HCT116 (cell line): ENCODE results near the gene GGA2. TPM values are rescaled to one million over a fixed set of nuclear protein-coding genes. Genes with fewer than 3 reads are reported as not detected.

Experiments
- ATAC-seq: fragments of 200-7000 bp; cut with Tn5 transposase; 2 replicates; pipeline ENCODE4 v1.9.1; 2020; ENCODE audit warnings: mild to moderate bottlenecking, moderate library complexity
- BruUV-seq: library from RNA; stranded (reverse); fragments of 400-500 nt; replicated peaks from 2 replicates; lab custom pipeline; 2021; lab: Mats Ljungman, UMichigan
- CTCF ChIA-PET: fragments of 300-600 bp; sonication (Branson Sonifier 250); formaldehyde crosslinking; loops from one replicate; lab custom pipeline; 2021; ENCODE audit warnings: antibody characterized with exemption; lab: Charles Lee
- POLR2A ChIA-PET: fragments of 300-600, 350-600 bp; sonication (Branson Sonifier 250); formaldehyde crosslinking; loops from one replicate; lab custom pipeline; 2021; ENCODE audit warnings: antibody characterized with exemption; lab: Charles Lee
- RAD21 ChIA-PET, 2 experiments: fragments of 300-600 bp; sonication (Branson Sonifier 250); formaldehyde crosslinking; loops; one replicate each; lab custom pipeline; 2023; ENCODE audit warnings: low total read pairs in 2 of 2; ENCODE audit not compliant: uncharacterized antibody in 2 of 2, unreplicated experiment in 2 of 2, low non-redundant PET in 1 of 2; lab: Charles Lee
- DNase-seq: peaks from one replicate; pipeline ENCODE4 v3.0.0-alpha.2; 2010; ENCODE audit warnings: low read depth, low spot score
- H2AFZ ChIP-seq: fragments of 200-600 bp; shearing (Covaris generic), sonication (generic); 2 replicates; pipeline ENCODE4 v1.6.1; 2017; ENCODE audit warnings: low read depth, mixed run types, mixed read lengths, antibody characterized with exemption, low read length; ENCODE audit not compliant: poor library complexity, severe bottlenecking
- H3K27ac ChIP-seq: 2 replicates; pipeline ENCODE4 v1.5.1; 2012; ENCODE audit warnings: low read depth, low read length
- H3K27me3 ChIP-seq: fragments of 200-600 bp; sonication (generic); 2 replicates; pipeline ENCODE4 v1.6.1; 2016; ENCODE audit warnings: mixed run types, low read length, mixed read lengths; ENCODE audit not compliant: insufficient read depth
- H3K36me3 ChIP-seq, 2 experiments: fragments of 200-500 bp in 1 of 2; fragments of 200-600 bp in 1 of 2; sonication (Bioruptor generic) in 1 of 2; sonication (generic) in 1 of 2; 2 replicates each; pipeline versions ENCODE4 v1.5.1 to v1.6.1; 2014 to 2016; ENCODE audit warnings: low read length in 2 of 2, inconsistent platforms in 1 of 2, mixed read lengths in 1 of 2, mixed run types in 1 of 2; ENCODE audit not compliant: insufficient read depth in 2 of 2, control insufficient read depth in 1 of 2
- H3K4me1 ChIP-seq, 2 experiments: fragments of 200-600 bp in 1 of 2; sonication (generic) in 1 of 2; 2 replicates each; pipeline versions ENCODE4 v1.5.1 to v1.6.1; 2012 to 2017; ENCODE audit warnings: low read length in 2 of 2, inconsistent platforms in 1 of 2, mild to moderate bottlenecking in 1 of 2, mixed read lengths in 1 of 2, mixed run types in 1 of 2, moderate library complexity in 1 of 2; ENCODE audit not compliant: insufficient read depth in 2 of 2, control insufficient read depth in 1 of 2
- H3K4me2 ChIP-seq: fragments of 200-600 bp; sonication (generic); 2 replicates; pipeline ENCODE4 v1.6.1; 2017; ENCODE audit warnings: mixed run types, low read length, mixed read lengths
- H3K4me3 ChIP-seq, 2 experiments: fragments of 200-600 bp in 1 of 2; sonication (generic) in 1 of 2; replicated peaks in 1 of 2; 2 replicates each; pipeline ENCODE4 v1.5.1; 2011 to 2016; ENCODE audit warnings: low read length in 2 of 2, control low read depth in 1 of 2, low read depth in 1 of 2, mild to moderate bottlenecking in 1 of 2, mixed read lengths in 1 of 2, mixed run types in 1 of 2
- H3K79me2 ChIP-seq: fragments of 200-600 bp; sonication (generic); 2 replicates; pipeline ENCODE4 v1.6.1; 2017; ENCODE audit warnings: mild to moderate bottlenecking, mixed run types, low read length, moderate library complexity, mixed read lengths; ENCODE audit not compliant: insufficient read depth
- H3K9ac ChIP-seq: fragments of 200-600 bp; sonication (generic); 2 replicates; pipeline ENCODE4 v1.6.1; 2016; ENCODE audit warnings: low read length, mixed read lengths
- H3K9me2 ChIP-seq: fragments of 200-600 bp; sonication (generic), shearing (Covaris generic); 2 replicates; pipeline ENCODE4 v1.6.1; 2017; ENCODE audit warnings: mixed run types, mild to moderate bottlenecking, moderate library complexity; ENCODE audit not compliant: insufficient read depth
- H3K9me3 ChIP-seq, 2 experiments: fragments of 200-500 bp in 1 of 2; fragments of 200-600 bp in 1 of 2; sonication (Bioruptor generic) in 1 of 2; sonication (generic) in 1 of 2; 2 replicates each; pipeline ENCODE4 v1.6.1; 2014 to 2017; ENCODE audit warnings: low read length in 2 of 2, mixed read lengths in 2 of 2, inconsistent platforms in 1 of 2, low read depth in 1 of 2, mild to moderate bottlenecking in 1 of 2, mixed run types in 1 of 2, moderate library complexity in 1 of 2; ENCODE audit not compliant: control insufficient read depth in 1 of 2, insufficient read depth in 1 of 2
- H4K20me1 ChIP-seq: fragments of 200-600 bp; sonication (generic), shearing (Covaris generic); 2 replicates; pipeline ENCODE4 v1.6.1; 2017; ENCODE audit warnings: mixed run types, mild to moderate bottlenecking, moderate library complexity; ENCODE audit not compliant: insufficient read depth
- EZH2 ChIP-seq: fragments of 200-600 bp; sonication (generic); IDR thresholded peaks from 2 replicates; pipeline ENCODE4 v1.6.1; 2017; ENCODE audit warnings: antibody characterized with exemption, mixed run types
- EZH2phosphoT487 ChIP-seq: fragments of 200-600 bp; IDR thresholded peaks from 2 replicates; pipeline ENCODE4 v1.6.1; 2018; ENCODE audit warnings: antibody characterized with exemption, borderline replicate concordance
- POLR2A ChIP-seq: IDR thresholded peaks from 2 replicates; pipeline ENCODE4 v1.7.0; 2011; ENCODE audit warnings: borderline replicate concordance; ENCODE audit not compliant: insufficient read depth, insufficient read length; ENCODE audit errors: extremely low read depth
- POLR2AphosphoS5 ChIP-seq: IDR thresholded peaks from 2 replicates; pipeline ENCODE4 v1.6.1; 2011; ENCODE audit warnings: mild to moderate bottlenecking, low read depth, low read length, moderate library complexity
- RAD21 ChIP-seq: IDR thresholded peaks from 2 replicates; pipeline ENCODE4 v1.6.1; 2012; ENCODE audit warnings: low read depth, mild to moderate bottlenecking
- SIN3A ChIP-seq: IDR thresholded peaks from 2 replicates; pipeline ENCODE4 v1.6.1; 2012; ENCODE audit warnings: low read depth
- SRF ChIP-seq: IDR thresholded peaks from 2 replicates; pipeline ENCODE4 v1.6.1; 2012; ENCODE audit warnings: low read depth
- TCF7L2 ChIP-seq: IDR thresholded peaks from 2 replicates; pipeline ENCODE4 v1.7.0; 2011; ENCODE audit warnings: borderline replicate concordance, inconsistent platforms; ENCODE audit not compliant: insufficient read depth, insufficient read length; ENCODE audit errors: extremely low read depth
- YY1 ChIP-seq: IDR thresholded peaks from 2 replicates; pipeline ENCODE4 v1.6.1; 2011; ENCODE audit warnings: low read length, low read depth, moderate library complexity, mild to moderate bottlenecking; ENCODE audit not compliant: insufficient replicate concordance; ENCODE audit errors: extremely low read depth
- ZNF274 ChIP-seq: fragments of 200-500 bp; sonication (Bioruptor generic); IDR thresholded peaks from 2 replicates; pipeline ENCODE4 v1.6.1; 2014; ENCODE audit warnings: mild to moderate bottlenecking, low read depth, low read length, inconsistent platforms
- intact Hi-C: fragments of 100-400 bp; cut with micrococcal nuclease; formaldehyde crosslinking; loops from 2 replicates; pipeline ENCODE4 v1.10.0; 2022
- total RNA-seq: library from RNA; stranded (reverse); gene quantifications from one replicate; pipeline ENCODE4 v1.2.1, GENCODE V29; 2021; ENCODE audit not compliant: unreplicated experiment
- TF ChIP-seq, protein P1 (sequence below): IDR thresholded peaks from 2 replicates; pipeline ENCODE4 v1.6.1; 2012
- TF ChIP-seq, protein P2 (sequence below), 3 experiments: fragments of 200-600 bp in 1 of 3; sonication (generic) in 1 of 3; IDR thresholded peaks in 2 of 3; conservative IDR thresholded peaks in 1 of 3; 2 replicates each; pipeline ENCODE4 v1.5.1; 2012 to 2017; ENCODE audit warnings: low read depth in 2 of 3, low read length in 2 of 3, antibody characterized with exemption in 1 of 3, borderline replicate concordance in 1 of 3, control low read depth in 1 of 3, mild to moderate bottlenecking in 1 of 3, mixed read lengths in 1 of 3, mixed run types in 1 of 3, moderate library complexity in 1 of 3; ENCODE audit not compliant: insufficient read depth in 1 of 3
- TF ChIP-seq, protein P3 (sequence below): IDR thresholded peaks from 2 replicates; pipeline ENCODE4 v1.6.1; 2011; ENCODE audit warnings: mild to moderate bottlenecking, low read length, moderate library complexity; ENCODE audit not compliant: insufficient replicate concordance; ENCODE audit errors: extremely low read depth

Gene GGA2
- total RNA-seq, 1 experiment from 2014 or later = 68.3 TPM

DNA sequence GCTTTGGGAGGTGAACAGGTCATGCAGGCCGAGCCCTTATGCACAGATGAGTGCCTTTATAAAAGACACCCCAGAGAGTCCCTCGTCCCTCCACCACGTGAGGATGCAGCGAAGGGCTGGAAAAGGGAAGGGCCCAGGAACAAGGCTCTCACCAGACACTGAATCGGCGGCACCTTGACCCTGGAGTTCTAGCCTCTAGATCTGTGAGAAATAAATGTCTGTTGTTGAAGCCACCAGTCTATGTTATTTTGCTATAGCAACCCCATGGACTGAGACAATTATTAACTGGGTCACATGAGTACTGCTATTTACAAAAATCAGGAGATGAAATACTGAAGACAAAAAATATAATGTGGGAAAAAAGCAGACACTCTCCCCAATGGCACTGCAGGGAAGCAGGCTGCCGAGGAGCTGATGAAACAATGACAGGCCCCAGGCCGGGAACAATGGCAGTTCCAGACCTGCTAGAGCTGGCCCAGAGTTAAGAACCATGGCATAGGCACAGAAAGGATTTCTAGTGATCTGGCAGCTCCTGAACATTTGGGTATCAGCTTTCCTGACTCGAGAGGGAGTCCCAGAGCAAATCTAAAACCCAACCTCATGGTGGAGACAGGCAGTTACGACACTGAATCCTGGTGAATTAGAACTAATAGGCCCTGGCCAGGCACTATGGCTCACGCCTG lies 17.8 kb upstream of the GGA2 start:
- H4K20me1 ChIP-seq = no peaks in the 10 kb centered on the region
- ChIA-PET POLR2A (no interaction called here), CTCF (no interaction called here)
- no peak overlapping the region for H3K27ac ChIP-seq
- H3K9me3 ChIP-seq = no peaks in the 10 kb centered on the region
- intact Hi-C loops = no loop called here
- H2AFZ ChIP-seq = no peak overlapping the region
- DNase-seq = no peak
- H3K4me1 ChIP-seq = no peaks in the 10 kb centered on the region
- H3K36me3 ChIP-seq = peaks cover 40 to 42% of the 10 kb centered on the region in 2 experiments
- no peaks in the 10 kb centered on the region for H3K79me2 ChIP-seq
- BruUV-seq = no TSS peak
- TF ChIP-seq SRF = no peak
- TF ChIP-seq, protein P1, sequence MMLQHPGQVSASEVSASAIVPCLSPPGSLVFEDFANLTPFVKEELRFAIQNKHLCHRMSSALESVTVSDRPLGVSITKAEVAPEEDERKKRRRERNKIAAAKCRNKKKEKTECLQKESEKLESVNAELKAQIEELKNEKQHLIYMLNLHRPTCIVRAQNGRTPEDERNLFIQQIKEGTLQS = no peak
- TF ChIP-seq EZH2 = no peak
- TF ChIP-seq TCF7L2 = no peak
- TF ChIP-seq SIN3A = no peak
- TF ChIP-seq ZNF274 = no peak
- TF ChIP-seq, protein P2, sequence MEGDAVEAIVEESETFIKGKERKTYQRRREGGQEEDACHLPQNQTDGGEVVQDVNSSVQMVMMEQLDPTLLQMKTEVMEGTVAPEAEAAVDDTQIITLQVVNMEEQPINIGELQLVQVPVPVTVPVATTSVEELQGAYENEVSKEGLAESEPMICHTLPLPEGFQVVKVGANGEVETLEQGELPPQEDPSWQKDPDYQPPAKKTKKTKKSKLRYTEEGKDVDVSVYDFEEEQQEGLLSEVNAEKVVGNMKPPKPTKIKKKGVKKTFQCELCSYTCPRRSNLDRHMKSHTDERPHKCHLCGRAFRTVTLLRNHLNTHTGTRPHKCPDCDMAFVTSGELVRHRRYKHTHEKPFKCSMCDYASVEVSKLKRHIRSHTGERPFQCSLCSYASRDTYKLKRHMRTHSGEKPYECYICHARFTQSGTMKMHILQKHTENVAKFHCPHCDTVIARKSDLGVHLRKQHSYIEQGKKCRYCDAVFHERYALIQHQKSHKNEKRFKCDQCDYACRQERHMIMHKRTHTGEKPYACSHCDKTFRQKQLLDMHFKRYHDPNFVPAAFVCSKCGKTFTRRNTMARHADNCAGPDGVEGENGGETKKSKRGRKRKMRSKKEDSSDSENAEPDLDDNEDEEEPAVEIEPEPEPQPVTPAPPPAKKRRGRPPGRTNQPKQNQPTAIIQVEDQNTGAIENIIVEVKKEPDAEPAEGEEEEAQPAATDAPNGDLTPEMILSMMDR (IDR thresholded peaks at IDR 0.05 in 2 of 3, conservative IDR thresholded peaks at IDR 0.05 in 1 of 3; ENCODE audit: borderline replicate concordance in 1 of 3, insufficient read depth in 1 of 3, low read depth in 2 of 3, low read length in 2 of 3) = no peak
- no peak for TF ChIP-seq EZH2phosphoT487
- TF ChIP-seq, protein P3, sequence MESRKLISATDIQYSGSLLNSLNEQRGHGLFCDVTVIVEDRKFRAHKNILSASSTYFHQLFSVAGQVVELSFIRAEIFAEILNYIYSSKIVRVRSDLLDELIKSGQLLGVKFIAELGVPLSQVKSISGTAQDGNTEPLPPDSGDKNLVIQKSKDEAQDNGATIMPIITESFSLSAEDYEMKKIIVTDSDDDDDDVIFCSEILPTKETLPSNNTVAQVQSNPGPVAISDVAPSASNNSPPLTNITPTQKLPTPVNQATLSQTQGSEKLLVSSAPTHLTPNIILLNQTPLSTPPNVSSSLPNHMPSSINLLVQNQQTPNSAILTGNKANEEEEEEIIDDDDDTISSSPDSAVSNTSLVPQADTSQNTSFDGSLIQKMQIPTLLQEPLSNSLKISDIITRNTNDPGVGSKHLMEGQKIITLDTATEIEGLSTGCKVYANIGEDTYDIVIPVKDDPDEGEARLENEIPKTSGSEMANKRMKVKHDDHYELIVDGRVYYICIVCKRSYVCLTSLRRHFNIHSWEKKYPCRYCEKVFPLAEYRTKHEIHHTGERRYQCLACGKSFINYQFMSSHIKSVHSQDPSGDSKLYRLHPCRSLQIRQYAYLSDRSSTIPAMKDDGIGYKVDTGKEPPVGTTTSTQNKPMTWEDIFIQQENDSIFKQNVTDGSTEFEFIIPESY = no peak
- no peak for TF ChIP-seq POLR2A
- no peak for TF ChIP-seq YY1
- no peak for TF ChIP-seq RAD21
- no peak for TF ChIP-seq POLR2AphosphoS5
- TF ChIP-seq, all 23 proteins: peak for 0
- Histone ChIP-seq H3K4me3 (no peak overlapping the region), H3K27me3 (no peaks in the 10 kb centered on the region), H3K9ac (no peak overlapping the region), H3K9me2 (no peaks in the 10 kb centered on the region), H3K4me2 (no peak overlapping the region)
- ATAC-seq = no peak
- RAD21 ChIA-PET = no interaction called here
